ENCODE measurements around the gene ADCK1.
"Not testable (repeated sequence)": the region's sequence is repeated elsewhere in the genome, so short reads cannot be mapped to it uniquely, and the experiment has no call there.

Gene ADCK1

GRCh38 chr14:77883131-77883846, 83.4 kb downstream of the ADCK1 start:
- Histone ChIP-seq H3K27me3 (ENCODE audit: low read depth) (no peaks in the 10 kb centered on the region), H3K36me3 (replicated peaks) (no peaks in the 10 kb centered on the region), H3K4me3 (no peak overlapping the region), H3K9me3 (no peaks in the 10 kb centered on the region), H3K4me1 (no peaks in the 10 kb centered on the region)
- in situ Hi-C loops (cut with MboI; ENCODE audit: low sequenced_read_pairs) = no loop called here
- DNase-seq (ENCODE audit: low spot score in 2 of 2) = no peak

- no peaks in the 10 kb centered on the region for H3K4me1 ChIP-seq
- no peaks in the 10 kb centered on the region for H3K27me3 ChIP-seq (ENCODE audit: low read depth)
- no peaks in the 10 kb centered on the region for H3K9me3 ChIP-seq
- no peak overlapping the region for H3K4me3 ChIP-seq
- no peaks in the 10 kb centered on the region for H3K36me3 ChIP-seq (replicated peaks)
- in situ Hi-C loops (cut with MboI; ENCODE audit: low sequenced_read_pairs) = no loop called here
- DNase-seq (ENCODE audit: low spot score in 2 of 2) = no peak
Observed at GRCh38 chr14:77883847-77884238, 83.9 kb downstream of the ADCK1 start.

DNA sequence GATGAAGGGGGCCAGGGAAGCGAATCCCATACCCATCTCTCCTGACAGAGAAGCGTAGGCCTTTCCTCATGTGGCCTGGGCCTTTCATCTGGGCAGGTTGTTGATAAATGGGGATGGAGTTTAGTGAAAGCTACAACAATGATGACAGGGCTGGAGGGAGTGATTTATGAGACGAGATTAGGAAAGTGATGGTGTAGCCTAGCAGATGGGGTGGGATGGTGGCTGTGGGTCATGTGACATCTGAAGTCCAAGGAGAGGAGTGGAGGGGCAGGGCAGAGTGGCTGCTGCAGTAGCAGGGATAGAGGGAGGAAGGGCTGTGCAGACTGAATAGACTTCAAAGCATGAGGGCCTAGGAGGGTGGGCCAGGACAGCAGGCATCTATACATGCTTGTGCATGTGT, 85.5 kb downstream of the ADCK1 start:
- DNase-seq (ENCODE audit: low spot score in 2 of 2) = no peak

DNA sequence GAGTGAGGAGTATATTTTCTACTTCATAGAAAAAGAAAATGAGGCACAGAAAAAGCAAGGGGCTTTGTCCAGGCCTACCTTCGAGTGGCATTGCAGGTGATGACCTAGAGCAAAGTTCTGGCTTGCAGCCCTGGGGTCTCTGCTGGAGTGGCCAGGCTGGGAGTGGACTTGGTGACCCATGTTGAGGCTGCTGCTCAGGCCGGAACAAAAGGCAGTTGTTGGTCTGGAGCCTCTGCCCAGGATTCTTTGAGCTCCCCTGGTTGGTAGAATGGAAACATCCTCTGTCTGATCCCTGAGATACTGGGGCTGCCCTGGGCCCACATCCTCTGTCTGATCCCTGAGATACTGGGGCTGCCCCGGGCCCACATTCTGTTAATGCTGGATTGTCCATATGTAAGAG, 86.1 kb downstream of the ADCK1 start:
- DNase-seq (ENCODE audit: low spot score in 2 of 2) = no peak
- in situ Hi-C loops (cut with MboI; ENCODE audit: low sequenced_read_pairs) = no loop called here
- Histone ChIP-seq H3K4me3 (no peak overlapping the region), H3K27me3 (ENCODE audit: low read depth) (no peaks in the 10 kb centered on the region), H3K4me1 (no peaks in the 10 kb centered on the region), H3K9me3 (no peaks in the 10 kb centered on the region), H3K36me3 (replicated peaks) (no peaks in the 10 kb centered on the region)

More for the DNA sequence above, 85.5 kb downstream of the ADCK1 start:
- no peaks in the 10 kb centered on the region for H3K4me1 ChIP-seq
- in situ Hi-C loops (cut with MboI; ENCODE audit: low sequenced_read_pairs) = no loop called here
- H3K27me3 ChIP-seq (ENCODE audit: low read depth) = no peaks in the 10 kb centered on the region
- H3K36me3 ChIP-seq (replicated peaks) = no peaks in the 10 kb centered on the region
- no peaks in the 10 kb centered on the region for H3K9me3 ChIP-seq
- H3K4me3 ChIP-seq = no peak overlapping the region

- H3K9me3 ChIP-seq; H3K4me1 ChIP-seq; H3K36me3 ChIP-seq (replicated peaks); H3K27me3 ChIP-seq (ENCODE audit: low read depth); in situ Hi-C loops (cut with MboI; ENCODE audit: low sequenced_read_pairs); DNase-seq (ENCODE audit: low spot score in 2 of 2); H3K4me3 ChIP-seq: not testable (repeated sequence)
Observed at GRCh38 chr14:77888903-77889302, 89.0 kb downstream of the ADCK1 start.

DNA sequence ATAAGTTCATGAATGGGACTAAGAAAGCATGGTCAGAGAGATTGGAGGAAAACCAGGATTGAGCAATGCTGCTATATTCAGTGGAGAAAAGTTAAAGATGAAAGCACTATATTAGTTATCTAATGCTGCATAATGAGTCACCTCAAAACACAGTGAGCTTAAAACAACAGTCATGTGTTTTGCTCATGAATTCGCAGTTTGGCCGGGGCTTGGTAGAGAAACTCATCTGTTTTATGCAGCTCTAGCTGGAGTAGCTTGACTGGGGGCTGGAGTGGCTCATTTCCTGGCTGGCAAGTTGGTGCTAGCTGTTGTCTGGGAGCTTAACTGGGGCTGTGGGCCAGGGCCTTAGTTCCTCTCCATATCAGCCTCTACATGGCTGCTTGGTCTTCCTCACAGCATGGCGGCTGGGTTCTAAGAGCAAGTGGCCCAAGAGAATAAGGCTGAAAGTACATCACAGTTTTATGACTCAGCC, 90.1 kb downstream of the ADCK1 start:
- no peaks in the 10 kb centered on the region for H3K36me3 ChIP-seq (replicated peaks)
- in situ Hi-C loops (cut with MboI; ENCODE audit: low sequenced_read_pairs) = no loop called here
- no peak for DNase-seq (ENCODE audit: low spot score in 2 of 2)
- H3K9me3 ChIP-seq = no peaks in the 10 kb centered on the region
- H3K4me1 ChIP-seq = no peaks in the 10 kb centered on the region
- no peak overlapping the region for H3K4me3 ChIP-seq
- H3K27me3 ChIP-seq (ENCODE audit: low read depth) = no peaks in the 10 kb centered on the region

DNA sequence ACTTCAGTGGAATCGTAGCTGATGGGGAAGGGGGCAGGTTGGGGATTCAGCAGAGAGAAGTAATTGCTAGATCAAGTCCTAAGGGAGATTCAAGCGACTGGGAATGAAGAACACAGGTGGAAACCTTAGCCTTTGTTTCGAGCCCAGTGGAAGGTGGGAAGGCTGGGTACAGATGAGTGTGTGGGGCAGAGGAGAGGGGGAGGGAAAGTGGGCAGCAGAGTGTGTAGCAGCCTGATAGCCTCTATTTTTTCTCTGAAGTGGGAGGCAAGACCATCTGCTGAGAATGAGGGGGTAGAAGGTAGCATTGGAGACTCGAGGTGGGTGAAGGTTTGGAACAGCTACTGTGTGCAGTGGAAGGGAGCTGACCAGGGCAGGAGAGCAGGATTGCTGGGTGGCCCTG, 91.0 kb downstream of the ADCK1 start:
- in situ Hi-C loops (cut with MboI; ENCODE audit: low sequenced_read_pairs) = no loop called here

GRCh38 chr14:77892381-77892871, 92.5 kb downstream of the ADCK1 start:
- Histone ChIP-seq H3K4me1 (no peaks in the 10 kb centered on the region), H3K4me3 (no peak overlapping the region), H3K27me3 (ENCODE audit: low read depth) (no peaks in the 10 kb centered on the region), H3K36me3 (replicated peaks) (no peaks in the 10 kb centered on the region), H3K9me3 (no peaks in the 10 kb centered on the region)
- no peak for DNase-seq (ENCODE audit: low spot score in 2 of 2)
- in situ Hi-C loops (cut with MboI; ENCODE audit: low sequenced_read_pairs) = no loop called here

More for the DNA sequence above, 91.0 kb downstream of the ADCK1 start:
- Histone ChIP-seq H3K36me3 (replicated peaks) (no peaks in the 10 kb centered on the region), H3K9me3 (no peaks in the 10 kb centered on the region), H3K4me1 (no peaks in the 10 kb centered on the region), H3K27me3 (ENCODE audit: low read depth) (no peaks in the 10 kb centered on the region), H3K4me3 (no peak overlapping the region)
- DNase-seq (ENCODE audit: low spot score in 2 of 2) = no peak

DNA sequence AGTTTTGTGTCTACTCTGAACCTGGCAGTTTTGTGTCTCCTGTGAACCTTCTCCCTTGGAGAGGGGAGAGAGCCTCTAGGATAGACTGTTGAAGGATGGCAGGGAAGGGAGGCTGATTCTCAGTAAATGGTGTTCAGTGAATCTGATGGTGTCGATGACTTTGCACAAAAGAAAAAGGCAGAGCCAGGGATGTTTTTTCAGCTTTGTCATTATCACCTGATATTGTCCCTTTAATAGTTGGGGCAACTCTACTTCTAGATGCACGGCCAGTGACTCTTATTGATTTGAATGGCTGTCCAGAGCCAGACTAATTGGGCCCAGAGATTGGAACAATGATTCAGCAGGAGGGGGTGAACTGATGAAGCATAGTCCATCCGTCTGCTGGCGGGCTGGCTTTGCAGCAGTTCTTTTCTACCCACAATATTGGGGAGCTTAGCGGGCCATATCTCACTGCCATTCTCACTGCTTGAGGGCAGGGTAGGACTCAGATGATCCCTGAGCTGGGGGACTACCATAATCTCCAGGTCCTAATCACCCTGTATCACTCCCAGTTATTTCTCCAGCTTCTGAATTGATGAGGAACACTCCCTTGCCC, 93.1 kb downstream of the ADCK1 start:
- H3K36me3 ChIP-seq (replicated peaks) = no peaks in the 10 kb centered on the region
- in situ Hi-C loops (cut with MboI; ENCODE audit: low sequenced_read_pairs) = no loop called here
- no peaks in the 10 kb centered on the region for H3K4me1 ChIP-seq
- H3K9me3 ChIP-seq = no peaks in the 10 kb centered on the region
- no peaks in the 10 kb centered on the region for H3K27me3 ChIP-seq (ENCODE audit: low read depth)
- H3K4me3 ChIP-seq = no peak overlapping the region
- no peak for DNase-seq (ENCODE audit: low spot score in 2 of 2)

- H3K9me3 ChIP-seq = no peaks in the 10 kb centered on the region
- no peaks in the 10 kb centered on the region for H3K36me3 ChIP-seq (replicated peaks)
- no peaks in the 10 kb centered on the region for H3K27me3 ChIP-seq (ENCODE audit: low read depth)
Observed at GRCh38 chr14:77897374-77897773, 97.5 kb downstream of the ADCK1 start.

DNA sequence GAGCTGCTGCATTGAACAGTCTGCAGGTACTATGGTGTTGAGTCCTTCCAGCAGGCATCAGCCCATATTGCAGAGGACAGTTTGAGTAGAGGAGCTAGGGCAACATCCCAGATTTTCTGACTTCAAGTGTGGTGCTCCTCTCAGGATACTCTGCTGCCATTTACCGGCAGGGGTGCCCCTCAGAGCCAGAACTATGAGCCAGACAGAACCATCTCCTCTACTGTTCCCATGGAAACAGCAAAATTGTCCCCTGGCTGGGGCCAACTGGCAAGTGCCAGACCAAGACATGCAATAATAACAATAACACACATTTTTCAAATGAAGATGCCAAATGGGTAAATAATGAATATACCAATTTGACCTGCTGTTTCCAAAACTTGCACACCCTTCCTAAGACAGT, 102.9 kb downstream of the ADCK1 start:
- DNase-seq (ENCODE audit: low spot score in 2 of 2) = no peak
- in situ Hi-C loops (cut with MboI; ENCODE audit: low sequenced_read_pairs) = no loop called here
- Histone ChIP-seq H3K4me1 (no peaks in the 10 kb centered on the region), H3K9me3 (no peaks in the 10 kb centered on the region), H3K36me3 (replicated peaks) (no peaks in the 10 kb centered on the region), H3K4me3 (no peak overlapping the region), H3K27me3 (ENCODE audit: low read depth) (no peaks in the 10 kb centered on the region)

More at GRCh38 chr14:77897374-77897773, 97.5 kb downstream of the ADCK1 start:
- no peaks in the 10 kb centered on the region for H3K4me1 ChIP-seq
- no peak overlapping the region for H3K4me3 ChIP-seq
- in situ Hi-C loops (cut with MboI; ENCODE audit: low sequenced_read_pairs) = no loop called here
- no peak for DNase-seq (ENCODE audit: low spot score in 2 of 2)

GRCh38 chr14:77903221-77903620, 103.3 kb downstream of the ADCK1 start:
- no peaks in the 10 kb centered on the region for H3K4me1 ChIP-seq
- H3K4me3 ChIP-seq = no peak overlapping the region
- H3K36me3 ChIP-seq (replicated peaks) = no peaks in the 10 kb centered on the region
- DNase-seq (ENCODE audit: low spot score in 2 of 2) = no peak
- in situ Hi-C loops (cut with MboI; ENCODE audit: low sequenced_read_pairs) = no loop called here
- H3K27me3 ChIP-seq (ENCODE audit: low read depth) = no peaks in the 10 kb centered on the region
- H3K9me3 ChIP-seq = no peaks in the 10 kb centered on the region

DNA sequence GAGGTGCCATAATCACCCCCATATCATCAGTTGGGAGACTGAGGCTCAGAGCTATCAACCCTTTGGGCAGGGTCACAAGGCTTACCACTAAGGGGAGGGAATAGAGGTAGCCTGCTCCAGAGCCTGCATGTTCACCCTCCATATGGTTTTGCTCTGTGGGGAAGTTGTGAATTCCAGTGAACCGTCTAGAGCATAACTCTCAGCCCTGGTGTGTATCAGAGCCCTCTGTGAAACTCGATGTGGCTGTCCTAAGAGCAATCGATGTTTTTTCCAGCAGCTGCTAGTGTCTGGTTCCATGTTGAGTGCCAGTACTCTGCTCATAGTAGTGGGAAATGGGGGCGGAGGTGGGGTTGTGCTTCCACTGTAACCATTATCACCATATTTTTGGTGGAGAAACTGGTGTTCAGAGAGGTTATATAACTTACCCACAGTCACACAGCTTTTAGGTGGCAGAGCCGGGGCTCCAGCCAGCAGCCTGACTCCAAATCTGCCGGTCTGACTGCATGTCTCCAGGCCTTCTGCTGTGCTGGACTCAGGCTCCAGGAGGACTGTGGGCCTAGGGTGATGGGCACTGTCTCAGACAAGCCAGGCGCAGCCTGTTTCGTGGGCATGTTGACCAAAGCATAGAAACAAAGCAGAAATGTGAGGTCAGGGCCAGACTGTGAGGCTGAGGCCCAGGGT, 104.2 kb downstream of the ADCK1 start:
- H3K9me3 ChIP-seq = no peaks in the 10 kb centered on the region
- H3K4me3 ChIP-seq = no peak overlapping the region
- in situ Hi-C loops (cut with MboI; ENCODE audit: low sequenced_read_pairs) = no loop called here
- no peaks in the 10 kb centered on the region for H3K36me3 ChIP-seq (replicated peaks)
- no peak for DNase-seq (ENCODE audit: low spot score in 2 of 2)
- no peaks in the 10 kb centered on the region for H3K4me1 ChIP-seq
- no peaks in the 10 kb centered on the region for H3K27me3 ChIP-seq (ENCODE audit: low read depth)

GRCh38 chr14:77906446-77906845, 106.5 kb downstream of the ADCK1 start:
- in situ Hi-C loops (cut with MboI; ENCODE audit: low sequenced_read_pairs) = no loop called here
- Histone ChIP-seq H3K9me3 (no peaks in the 10 kb centered on the region), H3K36me3 (replicated peaks) (no peaks in the 10 kb centered on the region), H3K4me3 (no peak overlapping the region), H3K27me3 (ENCODE audit: low read depth) (no peaks in the 10 kb centered on the region), H3K4me1 (no peaks in the 10 kb centered on the region)
- no peak for DNase-seq (ENCODE audit: low spot score in 2 of 2)
